T47D (cell line): ENCODE measurements around the gene SLC48A1.

Experiments used
- DNase-seq, 2 experiments: peaks; one replicate each; pipeline versions ENCODE4 v3.0.0 to v3.0.0-alpha.2; 2011 to 2012; ENCODE audit warnings: low read depth in 1 of 2, low spot score in 1 of 2
- JUND ChIP-seq: IDR thresholded peaks from 2 replicates; pipeline ENCODE4 v1.6.1; 2012; ENCODE audit warnings: low read depth
- in situ Hi-C: cut with HindIII; loops from 2 replicates; pipeline ENCODE4 v1.10.0; 2016; ENCODE audit warnings: low sequenced_read_pairs, low pct_unique_long_range_greater_than_20kb

The SLC48A1 gene

DNA sequence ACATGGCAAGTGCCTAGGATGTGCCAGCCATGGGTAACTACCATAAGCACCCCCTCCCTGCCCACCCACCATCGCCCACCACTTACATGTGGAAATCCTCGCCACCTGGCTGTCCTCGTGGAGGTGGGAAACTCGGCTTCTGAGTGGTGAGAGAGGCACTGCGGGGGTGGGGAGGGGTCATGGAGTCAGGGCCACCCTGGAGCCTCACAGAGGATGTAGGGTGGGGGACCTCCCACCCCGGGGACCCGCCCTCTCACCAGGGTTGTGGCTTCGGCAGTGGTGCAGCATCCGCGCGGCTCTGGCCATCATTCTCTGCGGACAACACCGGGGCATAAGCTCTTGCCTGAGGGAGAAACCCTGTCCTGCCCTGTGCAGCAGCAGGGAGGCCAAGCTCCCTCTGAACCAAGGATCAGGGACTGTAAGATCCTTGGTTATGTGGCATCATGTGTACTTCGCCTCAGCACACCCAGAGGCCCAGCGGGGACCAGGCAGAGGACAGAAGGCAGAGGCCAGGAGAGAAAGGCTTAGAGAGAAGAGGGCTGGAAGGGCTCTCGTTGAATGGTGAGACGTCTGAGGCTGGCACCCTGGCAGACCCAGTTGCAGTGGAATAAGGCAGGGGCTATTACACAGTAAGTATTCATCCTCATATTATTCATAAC is 35.0 kb upstream of the SLC48A1 start:
- in situ Hi-C loops, result no loop called here
- no peak for TF ChIP-seq JUND
- no peak for DNase-seq

DNA sequence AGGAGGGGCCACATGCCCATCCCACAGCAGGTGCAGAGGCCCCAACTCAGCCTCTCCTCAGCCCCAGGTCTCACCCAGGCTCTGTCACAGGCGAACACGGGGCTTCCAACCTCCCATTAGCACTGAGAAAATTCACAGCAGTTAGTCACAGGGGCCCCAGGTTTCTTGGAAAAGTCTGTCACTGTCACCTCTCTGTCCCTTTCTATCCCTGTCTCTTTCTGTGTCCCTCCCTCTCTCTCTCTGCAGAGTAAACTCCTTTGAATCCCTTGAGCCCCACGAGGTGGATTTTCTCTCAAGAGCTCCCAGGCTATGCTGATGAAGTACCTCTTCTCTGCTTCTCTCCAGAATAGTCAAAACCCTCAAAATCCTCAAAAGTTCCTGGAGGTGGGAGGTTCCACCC is 33.7 kb upstream of the SLC48A1 start:
- TF ChIP-seq JUND, result no peak

DNA sequence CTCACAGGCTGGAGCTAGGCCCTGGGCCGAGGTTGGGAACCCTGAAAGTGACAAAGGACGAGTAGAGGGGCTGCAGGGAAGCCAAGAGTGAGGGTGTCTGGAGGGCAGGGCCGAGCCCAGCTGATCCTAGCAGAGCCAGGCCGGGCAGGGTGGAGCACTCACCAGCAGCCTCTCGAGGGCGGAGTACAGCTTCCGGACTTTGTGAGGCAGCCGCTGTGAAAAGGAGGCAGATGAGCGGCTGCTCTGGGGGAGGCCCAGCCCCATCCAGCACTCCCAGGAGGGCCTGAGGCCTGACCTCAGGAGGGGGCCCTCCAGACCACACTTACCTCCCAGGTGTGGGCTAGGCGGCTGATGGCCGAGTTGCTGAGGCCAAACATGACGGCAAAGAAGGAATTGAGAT is 33.1 kb upstream of the SLC48A1 start:
- no peak for DNase-seq
- no peak for TF ChIP-seq JUND
- in situ Hi-C loops, result no loop called here

More for the DNA sequence above, 33.7 kb upstream of the SLC48A1 start:
- in situ Hi-C loops, result no loop called here
- DNase-seq, result no peak

DNA sequence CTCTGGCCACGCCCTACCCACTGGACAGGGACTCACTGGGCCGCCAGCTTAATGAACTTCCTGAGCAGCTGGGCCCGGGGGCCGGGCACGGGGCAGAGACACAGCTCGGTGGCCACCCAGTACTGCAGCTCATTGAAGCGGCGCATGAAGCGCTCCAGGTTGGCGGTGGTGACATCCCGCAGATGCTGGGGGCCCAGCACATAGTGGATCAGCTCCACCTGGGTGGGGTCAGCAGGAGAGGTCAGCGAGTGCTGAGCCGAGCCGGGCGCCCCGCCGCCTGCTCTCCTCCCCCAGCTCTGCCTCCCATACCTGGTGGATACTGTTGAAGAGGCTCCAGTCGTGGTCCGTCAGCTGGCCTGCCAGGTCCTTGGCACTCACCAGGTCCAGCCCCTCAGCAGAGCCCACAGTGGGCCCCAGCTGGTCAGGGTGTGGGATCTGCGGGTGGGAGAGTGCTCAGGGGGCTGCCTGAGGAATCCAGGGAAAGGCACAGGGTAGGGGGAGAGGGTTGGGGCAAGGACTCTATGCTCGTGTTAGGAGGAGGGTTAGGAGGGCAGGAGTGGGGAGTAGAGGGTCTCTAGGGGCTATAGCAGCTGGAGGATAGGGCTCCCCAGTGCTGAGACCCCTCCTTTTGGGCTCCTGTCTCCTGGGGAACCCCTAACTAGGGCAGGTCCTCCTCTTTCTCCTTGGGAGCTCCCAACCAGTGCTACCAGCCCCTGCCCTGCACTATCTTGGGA is 32.3 kb upstream of the SLC48A1 start:
- DNase-seq, result no peak
- in situ Hi-C loops, result no loop called here
- TF ChIP-seq JUND, result no peak

DNA sequence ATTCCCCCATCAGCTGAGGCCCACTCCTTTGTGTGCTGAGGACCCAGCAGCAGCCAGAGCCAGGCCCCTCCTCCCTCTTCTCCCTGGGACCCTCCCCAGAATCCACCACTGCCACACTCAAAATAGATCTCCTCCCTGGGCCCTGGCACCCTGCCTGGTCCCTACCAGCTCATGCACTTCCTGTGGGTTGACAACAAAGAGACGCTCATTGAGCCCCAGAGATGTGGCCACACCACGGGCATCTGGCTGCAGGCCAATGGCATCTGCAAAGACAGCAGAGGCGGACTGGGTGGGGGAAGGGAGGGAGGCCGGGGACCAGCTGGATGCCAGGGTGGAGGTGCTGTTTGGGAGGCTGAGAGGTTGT is 31.7 kb upstream of the SLC48A1 start:
- no peak for TF ChIP-seq JUND
- DNase-seq, result no peak
- in situ Hi-C loops, result no loop called here

DNA sequence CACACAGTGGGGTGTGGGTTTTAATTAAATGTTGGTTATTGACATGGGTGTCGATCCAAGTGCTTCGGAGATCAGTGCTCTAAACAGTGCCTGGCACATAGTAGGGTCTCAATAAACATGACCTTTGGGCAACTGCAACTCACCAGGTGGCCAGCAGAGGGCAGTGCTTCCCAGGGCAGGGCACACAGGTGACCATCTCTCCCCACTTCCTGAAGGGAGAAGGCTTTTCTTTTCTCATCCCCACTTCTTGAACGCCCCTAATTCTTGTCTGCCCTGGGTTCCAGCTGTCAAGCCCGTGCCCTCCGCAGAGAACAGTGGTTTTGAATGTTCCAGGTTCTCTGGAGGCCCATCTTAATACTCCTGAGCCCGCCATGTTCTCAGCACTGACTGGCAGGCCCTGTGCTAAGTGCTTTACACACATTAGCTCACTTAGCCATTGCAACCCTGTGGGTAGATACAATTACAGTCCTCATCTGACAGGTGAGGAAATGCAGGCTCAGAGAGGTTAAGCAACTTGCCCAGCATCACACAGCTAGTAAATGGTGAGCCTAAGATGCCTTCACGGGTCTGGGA is 30.7 kb upstream of the SLC48A1 start:
- peak in 1 of 2 experiments; percentile 71 for DNase-seq
- no peak for TF ChIP-seq JUND
- in situ Hi-C loops, result no loop called here

DNA sequence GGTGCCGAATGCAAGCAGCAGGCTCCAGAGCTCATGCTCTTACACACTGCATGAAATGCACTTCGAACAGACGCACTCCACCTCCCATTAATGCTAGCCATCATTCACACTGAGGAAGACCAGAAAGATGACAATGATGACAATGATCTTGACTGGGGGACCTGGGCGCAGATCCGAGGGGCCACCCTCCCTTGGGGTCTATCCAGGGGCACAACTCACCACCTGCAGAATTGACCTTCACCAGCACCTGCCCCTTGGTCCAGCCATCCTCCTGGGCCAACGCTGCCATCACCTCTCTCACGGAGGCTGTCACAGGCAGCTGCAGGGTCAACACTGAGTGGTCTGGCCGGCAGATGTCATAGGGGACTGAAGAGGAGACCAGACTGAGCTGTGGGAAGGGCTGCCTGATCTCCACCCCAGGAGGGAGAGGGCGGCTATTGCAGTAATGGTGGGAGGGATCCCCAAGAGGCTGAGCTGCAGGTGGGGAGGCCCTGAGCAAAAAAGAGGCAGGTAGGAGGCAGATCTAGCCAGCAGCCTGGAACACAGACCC is 29.7 kb upstream of the SLC48A1 start:
- no peak for DNase-seq
- in situ Hi-C loops, result no loop called here

DNA sequence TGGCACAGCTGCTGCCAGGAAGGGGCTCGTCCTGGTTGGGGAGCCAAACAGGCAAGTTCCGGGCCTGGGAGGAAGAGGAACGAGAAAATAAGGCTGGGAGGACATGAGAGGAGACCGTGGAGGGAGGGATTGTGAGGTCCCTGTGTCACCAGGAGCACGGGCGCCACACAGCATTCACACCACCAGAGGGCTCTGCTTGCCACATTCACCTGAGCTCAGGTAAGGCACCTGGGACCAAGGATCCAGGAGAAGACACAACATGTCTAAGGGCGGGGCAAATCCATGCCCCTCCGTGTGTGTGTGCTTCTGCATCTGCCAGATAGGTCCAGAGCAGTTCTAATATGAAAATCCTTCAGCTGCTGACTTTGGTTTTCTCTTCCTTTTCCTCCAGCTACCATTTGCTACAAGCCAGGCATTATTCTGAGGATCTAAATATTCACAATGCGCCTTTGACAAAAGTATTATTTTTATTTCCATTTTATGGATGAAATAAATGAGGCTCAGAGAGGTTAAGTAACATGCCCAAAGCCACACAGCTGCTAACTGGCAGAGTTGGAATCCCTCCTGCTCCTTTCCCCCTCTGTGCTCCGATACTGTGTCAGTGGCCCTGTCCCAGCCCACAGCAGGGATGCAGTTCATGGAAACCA is 28.9 kb upstream of the SLC48A1 start:
- in situ Hi-C loops, result no loop called here
- peak; percentile 93 to 96 for DNase-seq
- no peak for TF ChIP-seq JUND

More for the DNA sequence above, 29.7 kb upstream of the SLC48A1 start:
- no peak for TF ChIP-seq JUND

DNA sequence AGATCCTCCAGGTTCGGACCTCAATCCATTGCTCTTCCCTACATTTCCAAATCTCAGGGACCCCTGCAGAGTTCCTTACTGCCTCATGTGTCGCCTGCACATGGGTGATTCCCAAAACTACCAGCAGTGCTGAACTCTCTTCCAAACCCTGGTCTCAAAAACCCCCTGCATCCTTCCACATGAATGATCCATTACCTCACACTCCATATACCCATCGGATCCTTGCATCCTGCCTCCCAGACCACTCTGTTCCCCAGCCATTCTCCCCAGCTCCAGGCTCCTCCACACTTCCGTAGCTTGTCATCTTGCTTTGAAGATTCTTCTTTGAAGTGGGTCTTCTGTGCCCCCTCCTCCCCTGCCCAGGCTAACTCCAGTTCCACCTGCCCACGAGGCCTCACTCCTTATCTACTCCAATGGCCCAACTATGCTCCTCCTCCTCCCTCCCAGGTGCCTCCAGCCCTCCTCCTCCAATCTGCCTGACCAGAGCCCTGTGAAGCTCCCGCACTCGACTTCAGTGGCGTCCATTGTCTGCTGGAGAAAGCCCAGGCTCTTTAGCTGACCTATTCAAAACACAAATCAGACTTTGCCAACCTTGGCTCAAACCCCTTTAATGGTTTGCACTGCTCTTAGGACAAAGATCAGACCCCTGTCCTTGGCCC is 28.1 kb upstream of the SLC48A1 start:
- DNase-seq, result no peak
- TF ChIP-seq JUND, result no peak
- in situ Hi-C loops, result no loop called here

DNA sequence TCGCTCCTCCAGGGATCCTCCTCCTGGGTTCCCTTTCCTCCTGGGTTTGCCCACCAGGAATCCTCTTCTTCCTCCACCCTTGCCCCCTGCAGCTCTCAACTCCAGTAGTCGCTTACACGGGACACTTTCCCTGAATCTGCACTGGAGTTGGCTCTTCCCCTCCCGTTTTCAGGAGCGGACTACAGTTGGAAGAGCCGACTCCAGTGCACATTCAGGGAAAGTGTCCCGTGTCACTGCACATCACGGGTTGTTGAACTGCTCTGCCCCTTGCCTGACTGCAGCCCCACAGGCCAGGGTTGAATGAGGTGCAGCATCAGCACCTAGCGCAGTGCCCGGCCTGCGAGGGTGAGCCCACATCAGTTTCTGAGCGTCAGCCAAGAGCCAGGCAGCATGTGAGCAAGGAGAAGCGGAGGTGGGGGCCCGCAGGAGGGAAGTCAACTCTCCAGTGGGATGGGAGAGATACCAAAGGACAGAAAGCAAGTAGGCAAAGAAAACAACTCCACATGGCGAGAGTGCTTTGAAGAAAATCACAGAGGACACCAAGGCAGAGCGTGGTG is 27.5 kb upstream of the SLC48A1 start:
- in situ Hi-C loops, result no loop called here
- TF ChIP-seq JUND, result no peak

DNA sequence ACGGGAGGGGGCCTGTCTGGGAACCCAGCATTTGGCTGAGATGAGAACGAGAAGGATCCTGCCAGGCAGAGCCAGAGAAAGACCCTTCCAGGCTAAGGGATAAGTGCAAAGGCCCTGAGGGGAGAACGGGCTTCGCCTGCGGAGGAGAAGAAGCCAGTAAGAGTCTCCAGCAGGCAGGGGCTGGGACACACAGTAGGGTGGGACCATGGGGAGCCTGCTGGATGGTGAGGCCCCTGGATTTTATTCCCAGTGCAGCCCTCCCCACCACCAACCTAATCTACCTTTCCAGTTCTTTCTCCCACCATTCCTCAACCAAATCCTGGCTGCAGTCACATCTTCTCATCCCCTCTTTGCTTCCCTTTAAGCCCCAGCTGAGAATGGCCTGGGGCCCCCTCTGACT is 27.0 kb upstream of the SLC48A1 start:
- no peak for DNase-seq
- in situ Hi-C loops, result no loop called here
- no peak for TF ChIP-seq JUND

More for the DNA sequence above, 27.5 kb upstream of the SLC48A1 start:
- DNase-seq, result no peak

DNA sequence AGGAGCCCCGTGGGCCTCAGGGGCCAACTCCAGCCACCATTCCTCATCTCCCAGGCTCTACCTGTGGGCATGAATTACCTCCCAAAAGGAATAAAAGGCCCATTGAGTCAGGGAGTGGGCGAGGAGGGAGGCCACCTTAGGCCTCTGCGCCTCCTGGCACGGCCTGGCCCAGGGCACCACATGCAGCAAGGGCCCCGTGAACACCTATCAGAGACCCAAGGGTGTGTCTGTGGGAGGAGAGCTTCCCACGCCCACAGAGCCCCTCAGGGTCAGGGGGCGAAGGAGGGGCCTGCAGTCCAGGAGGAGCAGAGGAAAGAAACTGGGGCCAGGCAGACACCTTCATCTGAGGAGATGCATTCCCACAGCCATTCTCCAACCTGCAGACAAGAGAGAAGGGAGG is 26.5 kb upstream of the SLC48A1 start:
- no peak for TF ChIP-seq JUND
- DNase-seq, result no peak
- in situ Hi-C loops, result no loop called here
